ENCODE results near the gene IQSEC1.

DNA sequence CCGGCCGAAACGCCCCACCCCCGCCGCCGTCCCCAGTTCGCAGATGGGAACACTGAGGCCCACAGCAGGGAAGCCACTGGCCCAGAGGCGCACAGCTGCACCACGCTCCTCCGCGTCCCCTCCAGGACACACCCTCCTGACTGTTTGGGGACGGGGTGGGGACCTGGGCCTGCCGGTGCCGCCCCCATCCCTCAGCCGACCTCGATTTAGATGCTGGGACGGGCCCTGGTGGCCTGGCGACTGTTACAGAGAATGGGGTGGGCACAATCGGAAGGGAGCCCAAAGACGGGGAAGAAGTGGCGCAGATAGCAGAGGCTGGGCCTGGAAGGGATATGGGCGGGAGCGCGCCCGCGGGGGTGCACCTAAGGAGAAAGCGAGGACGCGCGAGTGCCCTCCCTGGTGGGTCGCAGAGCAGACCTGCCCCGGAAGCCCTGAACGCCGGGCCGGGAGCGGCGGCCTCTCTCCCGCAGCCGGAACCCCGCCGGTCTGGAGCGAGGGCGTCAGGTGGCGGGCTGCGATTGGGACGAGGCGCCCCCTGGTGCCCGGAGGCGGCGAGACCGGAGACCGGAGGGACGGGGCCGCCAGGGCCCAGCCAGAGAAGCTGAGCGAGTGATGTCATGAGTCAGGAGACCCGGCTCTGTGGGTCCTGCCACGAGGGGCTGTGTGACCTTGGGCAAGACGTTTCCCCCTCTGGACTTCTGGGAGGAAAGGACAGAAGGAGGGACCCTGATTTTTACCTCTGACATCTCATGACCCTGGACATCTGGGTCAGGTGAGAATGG lies 78.4 kb downstream of the IQSEC1 start:
- TF ChIP-seq POLR2A (IDR thresholded peaks at IDR 0.05; ENCODE audit: low read depth, low read length) (peak; percentile 35; the same call in 1 of the 2 replicates), POLR2AphosphoS5 (IDR thresholded peaks at IDR 0.05; ENCODE audit: low read depth, low read length) (peak; percentile 35; the same call in 1 of the 2 replicates), TAF1 (IDR thresholded peaks at IDR 0.05; ENCODE audit: borderline replicate concordance, low read depth, low read length) (no peak)

Measured in GM12892 (cell line).